Hepatocyte (in vitro differentiated cells): Measurements from ENCODE around the gene IL1RAPL1.
"Not testable (repeated sequence)": the region's sequence is repeated elsewhere in the genome, so short reads cannot be mapped to it uniquely, and the experiment has no call there.

ENCODE experiments used
- EZH2 ChIP-seq: fragments of 200-600 bp; sonication (generic); IDR thresholded peaks from 2 replicates; pipeline ENCODE4 v1.6.1; 2016; ENCODE audit warnings: antibody characterized with exemption, mild to moderate bottlenecking, borderline replicate concordance
- TF ChIP-seq, protein P1 (sequence below): fragments of 200-600 bp; sonication (generic); IDR thresholded peaks from 2 replicates; pipeline ENCODE4 v1.5.1; 2016; ENCODE audit warnings: antibody characterized with exemption, mild to moderate bottlenecking; ENCODE audit not compliant: poor library complexity

DNA sequence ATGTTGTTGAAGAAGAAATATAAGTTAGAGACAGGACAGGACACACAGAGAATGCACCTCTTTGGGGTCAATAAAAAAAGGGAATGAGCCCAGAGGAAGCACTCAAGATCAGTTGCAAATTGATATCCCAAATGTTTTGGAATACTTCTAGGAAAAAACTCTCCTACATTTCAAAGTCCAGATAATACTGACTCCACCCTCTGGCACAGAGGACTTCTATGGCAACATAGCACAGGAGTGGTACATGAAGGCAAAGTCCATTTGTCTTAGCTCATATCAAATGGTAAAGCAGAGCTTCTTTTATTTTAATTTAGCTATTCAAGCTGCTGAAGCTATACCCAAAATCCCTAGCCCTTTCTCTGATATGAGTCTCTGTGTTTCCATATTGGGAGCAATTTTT lies 787.5 kb downstream of the IL1RAPL1 start:
- TF ChIP-seq, protein P1, sequence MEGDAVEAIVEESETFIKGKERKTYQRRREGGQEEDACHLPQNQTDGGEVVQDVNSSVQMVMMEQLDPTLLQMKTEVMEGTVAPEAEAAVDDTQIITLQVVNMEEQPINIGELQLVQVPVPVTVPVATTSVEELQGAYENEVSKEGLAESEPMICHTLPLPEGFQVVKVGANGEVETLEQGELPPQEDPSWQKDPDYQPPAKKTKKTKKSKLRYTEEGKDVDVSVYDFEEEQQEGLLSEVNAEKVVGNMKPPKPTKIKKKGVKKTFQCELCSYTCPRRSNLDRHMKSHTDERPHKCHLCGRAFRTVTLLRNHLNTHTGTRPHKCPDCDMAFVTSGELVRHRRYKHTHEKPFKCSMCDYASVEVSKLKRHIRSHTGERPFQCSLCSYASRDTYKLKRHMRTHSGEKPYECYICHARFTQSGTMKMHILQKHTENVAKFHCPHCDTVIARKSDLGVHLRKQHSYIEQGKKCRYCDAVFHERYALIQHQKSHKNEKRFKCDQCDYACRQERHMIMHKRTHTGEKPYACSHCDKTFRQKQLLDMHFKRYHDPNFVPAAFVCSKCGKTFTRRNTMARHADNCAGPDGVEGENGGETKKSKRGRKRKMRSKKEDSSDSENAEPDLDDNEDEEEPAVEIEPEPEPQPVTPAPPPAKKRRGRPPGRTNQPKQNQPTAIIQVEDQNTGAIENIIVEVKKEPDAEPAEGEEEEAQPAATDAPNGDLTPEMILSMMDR = not testable (repeated sequence)
- TF ChIP-seq EZH2 = not testable (repeated sequence)
